HTR-8/SVneo (cell line): ENCODE data around the gene CLDN10.
"Not testable (repeated sequence)": the region's sequence is repeated elsewhere in the genome, so short reads cannot be mapped to it uniquely, and the experiment has no call there.

Source experiments
- DNase-seq: peaks from one replicate; pipeline ENCODE4 v3.0.0; 2011; ENCODE audit warnings: low spot score, mixed read lengths; ENCODE audit not compliant: insufficient read length
- FAIRE-seq: peaks from 2 replicates; lab custom pipeline; 2011; peaks lifted over from hg19 to GRCh38; lab: Jason Lieb, UNC

CLDN10 gene

DNA sequence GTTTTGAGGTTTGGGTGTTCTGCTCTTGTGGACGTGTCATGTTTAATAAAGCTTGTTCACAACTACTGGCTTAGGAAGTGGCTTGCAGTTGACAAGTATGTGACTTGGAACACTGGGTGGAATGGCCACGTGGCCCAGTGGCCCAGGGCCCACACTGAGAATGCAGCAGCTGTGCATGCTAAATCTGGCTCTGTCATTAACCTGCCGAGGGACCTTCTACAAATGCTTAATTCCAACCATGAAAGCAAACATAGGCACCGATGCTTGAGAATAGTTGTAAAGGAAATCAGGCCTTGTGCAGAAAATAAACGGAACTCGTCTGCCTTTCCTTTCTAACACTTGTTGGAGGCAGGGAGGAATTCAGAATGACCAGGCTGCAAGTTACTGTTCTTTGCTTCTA, 11.6 kb upstream of the CLDN10 start:
- no peak for FAIRE-seq
- DNase-seq, result no peak

DNA sequence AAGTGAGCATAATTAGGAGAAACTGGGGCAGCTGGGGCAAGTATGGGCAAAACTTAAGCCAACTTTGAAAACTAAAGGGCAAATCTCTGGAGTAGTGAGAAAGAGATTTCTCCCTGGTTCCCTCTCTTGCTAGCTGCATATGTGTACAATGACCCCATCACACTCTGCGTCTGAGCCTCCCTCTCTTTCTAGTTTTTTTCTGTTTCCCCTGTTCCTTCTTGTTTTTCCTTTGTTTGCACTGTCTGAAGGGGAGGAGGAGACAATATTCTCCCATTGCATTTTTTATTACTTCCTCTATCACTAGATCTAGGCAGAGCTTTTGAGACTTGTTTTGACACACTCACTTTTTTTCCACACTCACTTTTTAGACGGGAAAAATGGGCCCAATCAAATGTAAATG, 11.2 kb upstream of the CLDN10 start:
- no peak for FAIRE-seq
- no peak for DNase-seq

DNA sequence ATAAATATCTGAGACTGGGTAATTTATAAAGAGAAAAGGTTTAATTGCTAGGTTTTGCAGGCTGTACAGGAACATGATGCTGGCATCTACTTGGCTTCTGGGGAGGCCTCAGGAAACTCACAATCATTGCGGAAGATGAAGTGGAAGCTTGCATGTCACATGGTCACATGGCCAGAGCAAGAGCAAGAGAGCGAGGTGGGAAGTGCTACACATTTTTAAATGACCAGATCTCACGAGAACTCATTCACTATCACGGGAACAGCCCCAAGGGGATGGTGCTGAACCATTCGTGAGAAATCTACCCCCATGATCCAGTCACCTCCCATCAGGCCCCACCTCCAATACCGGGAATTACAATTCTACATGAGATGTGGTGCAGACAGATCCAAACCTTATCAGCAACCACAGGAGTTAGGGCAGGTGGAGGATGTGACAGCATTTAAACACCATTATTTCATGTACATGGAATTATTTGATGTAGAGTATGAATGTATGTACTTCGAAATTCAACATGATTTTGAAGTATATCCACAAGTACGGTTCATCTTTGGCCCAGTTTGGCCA, 10.5 kb upstream of the CLDN10 start:
- FAIRE-seq (no peak), DNase-seq (no peak)

DNA sequence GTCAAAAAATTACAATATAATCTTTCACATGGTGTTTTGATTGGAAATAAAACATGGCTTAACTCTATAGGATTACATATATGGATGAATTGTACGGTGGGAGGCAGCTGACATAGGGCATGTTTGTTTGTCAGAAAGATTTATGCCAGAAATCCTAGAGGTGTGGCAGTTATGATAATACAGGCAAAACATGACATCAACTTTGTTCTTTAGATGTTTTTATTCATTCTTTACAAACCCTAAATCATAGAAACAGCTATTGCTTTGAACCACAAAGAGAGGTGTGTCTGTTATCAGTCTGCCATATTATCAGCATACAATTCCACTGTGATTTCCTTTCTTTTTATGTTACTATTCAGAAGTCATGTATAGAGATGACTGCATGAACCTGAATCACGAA, 8.2 kb upstream of the CLDN10 start:
- FAIRE-seq (no peak), DNase-seq (no peak)

DNA sequence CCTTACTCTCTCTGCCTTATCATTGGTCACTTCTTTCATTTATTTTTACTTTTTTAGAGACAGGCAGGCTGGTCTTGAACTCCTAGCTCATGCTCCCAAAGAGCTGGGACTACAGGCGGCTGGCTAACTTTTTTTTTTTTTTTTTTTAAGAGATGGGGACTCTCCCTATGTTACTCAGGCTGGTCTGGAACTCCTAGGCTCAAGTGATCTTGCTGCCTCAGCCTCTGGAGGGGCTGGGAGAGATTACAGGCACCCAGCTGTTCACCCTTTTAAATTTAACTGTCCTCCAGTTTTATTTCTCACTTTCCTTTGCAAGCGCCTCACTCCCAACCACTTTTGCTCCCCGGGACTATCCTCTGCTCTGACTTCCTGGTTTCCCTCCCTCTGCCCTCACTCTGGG, 5.6 kb upstream of the CLDN10 start:
- FAIRE-seq, result no peak
- DNase-seq, result no peak

DNA sequence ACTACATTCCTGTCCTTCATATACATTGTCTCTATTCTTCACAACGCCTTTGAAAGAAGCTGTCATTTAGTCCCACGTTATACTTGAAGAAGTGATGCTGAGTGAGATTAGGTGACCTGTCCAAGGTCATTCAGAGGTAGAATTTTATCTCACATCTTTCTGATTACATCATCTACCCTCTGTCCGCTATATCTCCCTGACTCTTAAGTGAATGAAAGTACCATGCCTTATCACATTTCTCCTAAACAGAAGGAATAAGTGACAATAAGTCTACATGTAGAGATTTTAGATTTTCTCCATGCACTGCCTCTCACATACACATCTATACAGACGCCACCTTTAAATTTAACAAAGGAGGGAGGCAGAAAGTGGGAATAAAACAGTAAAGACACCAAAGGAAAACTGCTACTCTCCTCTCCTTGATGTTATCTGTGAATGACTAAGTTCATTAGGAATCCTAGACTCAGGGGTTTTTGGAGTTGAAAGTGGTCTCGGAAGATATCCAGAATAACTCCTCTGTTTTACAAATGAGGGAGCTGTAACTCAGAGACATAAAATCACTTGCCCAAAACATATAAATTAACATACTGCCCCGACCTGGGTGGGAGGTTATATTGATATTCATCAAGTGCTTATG, 4.9 kb upstream of the CLDN10 start:
- FAIRE-seq (no peak), DNase-seq (no peak)

DNA sequence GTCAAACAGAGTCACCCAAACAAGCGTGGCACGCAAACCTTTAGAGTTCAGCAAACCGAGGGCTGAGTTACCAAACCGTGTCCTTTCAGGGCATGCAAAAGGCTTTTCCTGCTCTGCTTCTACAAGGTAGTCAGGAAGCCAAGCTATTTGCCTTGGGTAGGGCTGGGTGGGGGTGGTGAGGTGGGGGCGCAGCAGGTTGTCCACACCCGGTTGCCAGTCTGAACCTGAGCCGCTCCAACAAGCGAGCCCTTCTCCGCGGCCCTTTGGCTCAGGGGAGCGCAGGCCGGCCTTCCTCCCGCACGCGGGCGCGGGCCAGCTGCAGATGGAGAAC, 347 bp upstream of the CLDN10 start:
- no peak for FAIRE-seq
- DNase-seq, result no peak

DNA sequence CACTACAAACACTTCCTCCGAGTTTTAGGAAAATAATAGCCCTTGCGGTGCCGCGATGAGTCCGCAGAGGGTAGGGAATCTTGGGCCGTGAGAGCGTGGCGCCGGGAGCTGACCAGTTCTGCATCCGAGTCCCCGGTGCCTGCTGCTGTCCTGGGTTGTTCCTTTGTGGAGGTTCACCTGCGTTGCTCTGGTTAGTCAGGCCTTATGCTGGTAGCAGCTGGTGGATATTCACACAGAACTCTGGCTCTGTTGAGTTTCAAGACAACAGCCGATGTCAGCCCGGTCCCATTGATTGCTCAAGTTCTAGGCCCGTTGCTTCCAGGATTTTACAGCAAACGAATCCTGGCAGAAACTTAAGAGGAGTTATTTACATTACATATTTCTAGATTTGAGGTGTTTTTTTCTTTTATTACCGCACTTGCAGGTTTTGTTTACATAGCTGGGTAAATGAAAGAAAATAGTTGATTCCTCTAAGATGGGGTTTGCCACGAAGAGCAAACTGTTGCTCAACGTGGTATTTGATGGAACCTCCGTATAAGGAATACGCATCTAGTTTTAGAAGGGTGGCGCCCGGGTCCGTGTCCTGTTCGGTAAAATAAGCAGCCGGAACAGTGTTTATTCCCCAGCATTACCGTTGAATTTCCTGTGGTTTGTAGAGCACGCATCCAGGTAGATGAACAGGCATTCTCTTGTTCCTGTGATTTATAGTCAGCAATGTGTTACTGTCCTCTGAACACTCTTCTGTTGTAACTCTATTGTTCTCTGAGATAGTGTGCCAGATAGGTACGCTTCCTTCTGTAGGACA, 1.3 kb downstream of the CLDN10 start:
- no peak for FAIRE-seq

DNA sequence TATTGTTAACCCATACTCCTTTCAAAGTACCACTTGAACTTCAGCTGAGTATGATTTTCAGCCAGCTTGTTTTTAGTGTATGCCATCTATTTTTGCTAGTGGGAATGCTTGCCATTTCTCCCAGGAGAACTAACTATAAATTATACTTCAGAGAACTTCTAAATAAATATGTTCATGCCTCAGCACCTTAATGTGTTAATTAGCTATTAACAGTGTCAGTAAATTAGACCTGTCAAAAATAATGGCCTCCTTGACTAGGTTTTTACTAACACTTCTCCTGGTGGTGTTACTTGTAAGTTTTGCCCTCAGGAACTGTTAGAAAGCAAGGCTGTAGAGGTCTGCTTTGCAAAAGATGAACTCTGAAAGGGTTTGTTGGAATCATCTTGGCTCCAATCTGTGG, 4.5 kb downstream of the CLDN10 start:
- FAIRE-seq (no peak), DNase-seq (no peak)

More for the DNA sequence above, 1.3 kb downstream of the CLDN10 start:
- DNase-seq, result no peak

DNA sequence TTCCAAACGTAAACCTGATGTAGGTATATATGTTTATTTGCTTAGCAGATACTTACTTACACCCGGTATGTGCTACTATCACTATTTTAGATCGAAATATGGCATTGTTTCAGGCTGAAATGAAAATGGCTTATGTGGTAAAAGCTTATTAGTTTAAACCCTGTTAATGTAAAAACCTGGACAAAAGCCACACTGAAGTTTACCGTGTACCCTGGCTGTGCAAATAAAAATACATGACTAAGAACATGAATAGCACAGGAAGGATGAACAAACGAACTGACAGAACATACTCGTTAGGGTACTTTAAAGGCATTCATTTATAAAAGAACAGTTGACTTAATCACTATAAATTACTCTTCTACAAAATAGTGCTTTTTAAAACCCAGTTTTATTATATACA, 6.6 kb downstream of the CLDN10 start:
- FAIRE-seq (no peak), DNase-seq (no peak)

DNA sequence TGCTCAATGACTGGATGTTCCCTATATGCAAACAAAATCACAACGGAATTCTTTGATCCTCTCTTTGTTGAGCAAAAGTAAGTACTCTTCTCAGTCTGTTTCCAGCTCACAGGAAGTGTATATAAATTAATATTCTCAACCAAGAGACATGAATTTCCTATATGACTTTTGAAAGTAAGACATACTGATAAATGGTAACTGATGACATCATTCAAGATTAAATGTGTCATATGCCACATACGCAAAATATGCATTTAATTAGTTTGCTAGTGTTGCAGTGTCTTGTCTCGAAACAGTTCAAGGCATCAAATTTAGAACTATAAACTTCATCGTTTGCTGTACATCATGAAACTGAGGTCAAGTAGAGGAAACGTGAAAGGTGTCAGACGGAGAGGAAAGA, 7.9 kb downstream of the CLDN10 start:
- DNase-seq, result no peak
- no peak for FAIRE-seq

DNA sequence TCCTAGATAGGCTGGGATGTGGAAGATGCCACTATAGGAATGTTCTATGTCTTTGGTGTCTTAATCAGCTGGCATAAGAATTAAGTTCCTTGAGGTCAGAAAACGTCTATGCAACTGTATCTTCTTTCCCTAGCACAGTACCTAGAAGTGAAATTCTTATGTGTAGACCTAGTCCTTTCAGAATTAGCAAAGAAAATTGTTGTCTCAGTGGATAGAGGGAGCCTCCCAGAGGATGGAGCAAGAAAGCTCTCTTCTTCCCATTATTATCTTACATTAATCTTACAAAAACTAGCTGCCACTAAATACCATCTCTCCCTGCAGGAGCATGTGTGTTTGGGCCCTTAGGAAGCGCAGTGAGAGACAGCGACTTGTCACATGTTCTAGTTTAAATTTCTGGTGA, 11.6 kb downstream of the CLDN10 start:
- no peak for FAIRE-seq
- DNase-seq, result no peak

DNA sequence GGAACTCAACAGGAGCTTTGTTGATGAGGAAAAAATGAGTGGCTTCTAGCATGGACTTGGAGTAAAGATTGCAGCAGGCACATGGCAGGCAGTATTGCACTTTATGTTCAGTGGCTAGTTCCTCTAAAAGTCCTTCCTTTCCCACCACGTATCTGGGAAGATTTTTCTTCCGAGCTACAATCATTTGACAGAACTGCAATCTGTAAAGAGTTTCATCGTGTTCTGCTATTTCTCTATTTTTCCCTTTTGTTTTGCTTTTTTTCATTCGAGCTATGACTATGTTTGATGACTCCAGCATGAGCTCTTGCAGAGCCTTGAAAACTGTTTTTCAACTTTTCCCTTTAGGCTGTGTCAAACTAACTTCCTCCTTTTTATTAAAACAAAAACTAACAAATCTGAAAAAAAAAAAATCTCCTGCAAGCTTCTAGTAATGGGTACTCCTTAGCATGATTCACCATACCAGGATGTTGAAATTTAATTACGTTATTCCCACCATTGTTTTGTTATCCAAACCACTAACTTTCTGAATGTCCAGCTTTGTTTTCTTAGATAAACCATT, 12.3 kb downstream of the CLDN10 start:
- DNase-seq (no peak), FAIRE-seq (no peak)

DNA sequence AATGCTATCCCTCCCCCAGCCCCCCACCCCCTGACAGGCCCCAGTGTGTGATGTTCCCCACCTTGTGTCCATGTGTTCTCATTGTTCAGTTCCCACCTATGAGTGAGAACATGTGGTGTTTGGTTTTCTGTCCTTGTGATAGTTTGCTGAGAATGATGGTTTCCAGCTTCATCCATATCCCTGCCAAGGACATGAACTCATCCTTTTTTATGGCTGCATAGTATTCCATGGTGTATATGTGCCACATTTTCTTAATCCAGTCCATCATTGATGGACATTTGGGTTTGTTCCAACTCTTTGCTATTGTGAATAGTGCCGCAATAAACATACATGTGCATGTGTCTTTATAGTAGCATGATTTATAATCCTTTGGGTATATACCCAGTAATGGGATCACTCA, 13.2 kb downstream of the CLDN10 start:
- DNase-seq, FAIRE-seq: not testable (repeated sequence)

DNA sequence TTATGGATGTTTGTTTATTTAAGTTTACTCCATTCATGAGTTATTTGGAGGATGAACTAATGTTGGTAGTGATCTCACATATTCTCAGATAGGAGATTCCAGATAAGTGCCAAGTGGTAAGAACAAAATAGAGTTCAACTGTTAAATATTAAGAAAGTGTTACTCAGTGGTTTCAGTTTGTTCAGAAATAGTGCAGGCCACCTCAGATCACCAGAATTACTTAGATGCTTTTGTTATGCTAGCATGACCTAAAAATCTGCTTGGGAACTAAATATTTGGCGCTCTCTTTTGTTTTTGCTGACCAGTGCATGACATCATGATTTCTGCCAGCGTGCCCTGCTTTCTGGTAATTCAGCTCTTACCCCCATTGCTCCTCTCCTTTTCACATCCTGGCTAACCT, 15.6 kb downstream of the CLDN10 start:
- FAIRE-seq, result no peak
- no peak for DNase-seq

DNA sequence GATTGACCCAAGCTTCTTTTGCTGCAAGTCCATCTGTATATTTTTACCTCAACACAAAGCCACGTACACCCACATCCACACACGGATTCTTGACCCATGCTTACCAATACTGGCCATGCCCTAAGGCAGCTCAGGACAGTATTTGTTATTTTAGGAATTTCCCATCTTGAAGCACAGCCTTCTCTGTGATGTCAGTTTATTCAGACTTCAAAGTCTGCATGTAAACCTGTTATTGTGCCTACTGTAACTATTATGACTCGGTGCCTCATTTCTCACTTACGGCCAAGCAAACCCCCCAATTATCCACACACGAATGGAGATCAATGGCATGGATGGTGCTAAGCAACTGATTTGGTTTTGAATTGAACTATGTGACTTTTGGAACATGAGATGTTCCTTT, 17.5 kb downstream of the CLDN10 start:
- DNase-seq, result no peak
- no peak for FAIRE-seq

DNA sequence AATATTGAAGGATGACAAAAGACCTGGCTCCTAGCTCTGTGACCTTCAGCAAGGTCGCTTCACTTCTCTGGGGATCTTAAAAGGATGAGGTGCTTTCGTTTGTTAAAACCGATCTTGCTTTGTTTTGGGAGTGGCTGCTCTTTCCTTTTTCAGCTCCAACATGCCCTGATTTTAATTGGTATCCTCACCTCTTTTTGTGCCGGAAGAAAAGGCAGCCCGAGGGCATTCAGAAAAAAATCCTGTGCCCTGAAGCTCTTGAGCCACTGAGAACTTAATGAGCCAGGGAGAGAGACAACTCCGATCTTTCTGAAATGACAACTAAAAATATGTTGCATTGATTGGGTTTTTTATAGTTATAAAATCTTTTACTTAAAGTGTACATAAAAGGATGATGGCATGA, 19.4 kb downstream of the CLDN10 start:
- DNase-seq, result no peak
- FAIRE-seq, result no peak

DNA sequence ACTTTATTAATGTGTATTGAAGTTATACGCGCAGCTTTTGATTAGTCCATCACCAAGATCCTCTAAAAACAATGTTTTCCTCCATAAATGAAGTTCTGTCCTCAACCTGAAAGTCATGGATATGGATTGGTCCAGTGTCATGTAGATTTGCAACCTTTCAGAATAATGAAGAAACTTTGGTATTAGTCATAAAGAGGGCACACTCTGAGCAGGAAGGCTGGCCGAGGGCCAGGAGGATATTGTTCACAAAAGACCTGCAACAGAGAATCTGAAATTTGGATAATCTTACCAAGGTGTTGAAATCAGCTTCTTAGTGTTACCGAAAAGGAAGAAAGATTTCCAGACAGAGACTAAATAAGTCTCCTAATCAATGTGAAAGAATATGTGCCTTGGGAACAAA, 20.7 kb downstream of the CLDN10 start:
- FAIRE-seq (no peak), DNase-seq (no peak)

DNA sequence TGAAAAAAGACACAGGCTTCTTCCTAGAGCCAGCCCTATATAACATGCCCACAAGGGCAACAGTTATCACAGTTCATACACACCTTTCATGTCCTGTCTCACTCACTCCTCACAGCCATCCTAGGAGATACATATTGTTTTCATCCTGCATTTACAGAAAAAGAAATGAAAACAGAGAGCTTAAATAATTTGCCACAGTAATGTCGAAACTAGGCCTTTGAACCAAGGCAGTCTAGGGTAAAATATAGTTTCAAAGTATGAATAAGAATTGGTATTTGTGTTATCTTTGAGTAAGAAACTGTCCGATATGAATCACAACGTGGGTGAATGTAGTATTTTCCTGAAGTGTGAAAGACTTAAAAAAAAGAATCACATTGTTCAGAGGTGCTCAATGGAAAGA, 26.8 kb downstream of the CLDN10 start:
- no peak for FAIRE-seq
- DNase-seq, result no peak

DNA sequence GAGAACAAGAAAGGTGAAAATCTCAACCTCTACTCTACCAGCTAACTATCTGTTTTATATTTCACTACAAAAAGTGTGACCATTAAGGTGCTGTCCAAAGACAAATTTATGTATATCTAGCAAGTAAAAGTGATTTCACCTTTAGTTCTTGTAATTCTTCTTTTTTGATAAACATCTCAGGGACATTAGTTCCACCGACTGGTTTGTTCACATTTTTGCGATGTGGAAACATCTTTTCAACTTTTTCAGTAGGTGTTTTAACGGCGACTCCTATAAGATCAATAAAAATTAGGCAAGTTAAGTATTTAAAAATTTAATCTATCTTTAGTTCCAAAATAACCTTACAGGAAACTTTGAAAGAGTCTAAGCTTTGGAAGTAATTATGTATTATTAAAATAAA, 33.3 kb downstream of the CLDN10 start:
- FAIRE-seq (no peak), DNase-seq (no peak)

DNA sequence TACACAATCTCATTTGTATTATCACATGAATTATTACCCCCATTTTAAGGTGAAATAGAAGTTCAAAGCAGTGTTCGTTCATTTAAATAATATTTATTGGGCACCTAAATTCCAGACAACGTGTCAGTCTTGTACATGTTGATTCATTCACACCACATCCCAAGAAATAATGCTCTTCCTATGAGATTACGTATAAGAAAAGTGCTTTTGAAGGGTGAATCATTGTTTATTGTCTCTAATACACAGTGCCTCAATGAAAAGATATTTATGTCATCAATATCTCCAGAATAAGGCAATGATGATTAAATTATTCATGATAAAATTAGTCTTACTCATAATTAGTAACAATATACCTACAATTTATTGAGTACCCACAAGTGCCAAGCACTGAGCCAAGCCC, 35.6 kb downstream of the CLDN10 start:
- DNase-seq (no peak), FAIRE-seq (no peak)

DNA sequence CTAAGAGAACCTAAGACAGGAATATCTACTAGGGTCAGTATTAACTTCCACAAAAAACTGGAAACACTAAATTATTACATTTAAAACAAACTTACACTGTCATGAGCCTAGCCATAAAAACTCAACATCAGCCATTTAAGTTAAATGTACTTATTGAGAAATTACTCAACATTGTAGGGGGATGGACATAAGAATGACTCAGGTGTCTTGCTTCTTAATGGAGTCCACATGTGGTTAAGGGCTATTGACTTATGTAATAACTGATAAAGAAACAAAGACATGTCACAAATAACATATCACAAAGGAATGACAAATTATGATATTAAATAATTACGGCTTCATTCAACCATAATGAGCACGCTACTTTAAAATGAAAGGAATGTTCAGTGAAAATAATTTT, 36.2 kb downstream of the CLDN10 start:
- FAIRE-seq (no peak), DNase-seq (no peak)
